ENCODE measurements around the gene BAIAP3.

BAIAP3 gene

GRCh38 chr16:1394367-1394951, 61.0 kb downstream of the BAIAP3 start:
- no peak for DNase-seq (ENCODE audit: low read depth in 3 of 3)

DNA sequence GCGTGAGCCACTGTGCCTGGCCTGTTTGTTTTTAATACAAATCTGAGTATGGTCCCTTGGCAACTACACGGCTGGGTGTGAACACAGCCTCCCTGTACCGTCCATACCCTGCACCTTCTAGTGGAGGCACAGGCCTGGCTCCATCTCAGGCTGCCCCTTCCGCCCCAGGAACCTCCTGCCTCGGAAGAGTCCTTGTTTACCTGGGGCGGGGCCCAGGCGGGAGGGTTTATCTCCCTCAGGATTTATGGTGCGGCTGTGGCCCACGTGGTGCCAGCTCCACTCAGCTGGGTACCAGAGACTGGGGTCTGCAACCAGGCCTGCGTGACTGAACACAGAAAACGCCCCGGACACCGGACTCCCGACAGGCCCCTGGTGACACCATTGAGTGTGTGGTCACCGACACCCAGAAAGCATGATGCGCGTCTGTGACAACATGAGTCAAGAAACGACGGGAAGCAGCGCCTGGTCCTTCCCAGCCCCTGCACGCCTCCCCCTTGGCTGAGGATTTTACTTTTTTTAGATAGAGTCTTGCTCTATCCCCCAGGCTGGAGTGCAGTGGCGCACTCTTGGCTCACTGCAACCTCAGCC, 62.1 kb downstream of the BAIAP3 start:
- DNase-seq (ENCODE audit: low read depth in 3 of 3), result no peak

GRCh38 chr16:1397779-1398178, 64.3 kb downstream of the BAIAP3 start:
- no peak for DNase-seq (ENCODE audit: low read depth in 3 of 3)

DNA sequence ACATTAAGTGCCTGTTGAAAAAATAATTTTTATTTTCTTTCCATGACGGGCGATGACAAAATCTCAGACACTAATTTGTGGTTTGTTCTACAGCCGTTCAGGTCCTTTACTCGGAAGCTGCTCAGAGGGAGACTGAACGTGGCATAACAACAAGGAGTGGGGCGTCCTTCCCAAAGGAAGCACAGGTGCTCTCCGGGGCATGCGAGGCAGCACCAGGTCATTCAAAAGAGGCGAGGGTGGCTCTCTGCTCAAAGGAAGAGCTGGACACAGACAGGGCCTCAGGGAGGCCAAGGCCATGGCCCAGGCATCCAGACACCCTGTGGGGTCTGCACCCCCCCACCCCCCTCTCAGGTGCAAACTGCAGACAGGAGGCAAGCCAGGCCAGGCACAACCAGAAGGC, 64.9 kb downstream of the BAIAP3 start:
- no peak for DNase-seq (ENCODE audit: low read depth in 3 of 3)
